NCI-H128 (cell line): ENCODE results near the gene RALGAPB.

Source experiments
- DNase-seq: peaks from one replicate; lab custom pipeline; 2025; ENCODE audit not compliant: unreplicated experiment; lab: John Stamatoyannopoulos, UW

RALGAPB gene

DNA sequence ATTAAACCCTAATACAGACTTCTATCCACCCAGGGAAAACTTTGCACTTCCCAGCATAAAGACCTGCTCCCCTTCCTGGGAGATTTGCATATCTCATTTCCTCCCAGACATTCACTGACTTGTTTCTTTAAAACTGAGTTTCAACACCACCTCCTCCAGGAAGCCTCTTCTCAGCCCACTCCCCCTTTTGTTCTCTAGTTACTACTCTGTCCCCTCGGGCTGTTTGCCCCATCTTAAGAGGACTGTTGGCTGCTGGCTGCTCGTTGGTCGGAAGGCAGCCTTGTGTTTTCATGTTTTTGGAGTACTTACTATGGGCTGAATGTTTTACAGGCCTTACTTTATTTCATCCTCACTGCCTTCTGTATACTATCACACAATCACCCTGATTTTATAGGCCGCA, 135.5 kb downstream of the RALGAPB start:
- no peak for DNase-seq

DNA sequence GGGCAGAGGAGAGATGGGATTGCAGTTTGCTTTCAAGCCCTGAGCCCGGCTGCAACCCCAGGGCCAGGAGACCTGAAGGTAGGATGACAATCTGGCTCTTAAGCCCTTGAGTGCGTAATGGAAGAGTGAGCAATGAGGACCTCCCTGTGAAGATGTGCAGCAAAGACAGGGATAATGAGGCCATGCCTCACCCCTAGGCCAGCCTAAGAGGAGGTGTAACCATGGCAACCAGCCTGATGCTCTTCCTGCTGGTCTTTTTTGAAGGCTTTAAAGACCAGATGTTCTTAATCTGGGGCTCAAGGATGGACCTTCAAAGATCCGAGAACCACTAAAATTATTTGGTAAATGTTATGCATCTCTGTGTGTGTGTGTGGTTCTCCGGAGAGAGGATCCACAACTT, 137.2 kb downstream of the RALGAPB start:
- DNase-seq, result no peak

DNA sequence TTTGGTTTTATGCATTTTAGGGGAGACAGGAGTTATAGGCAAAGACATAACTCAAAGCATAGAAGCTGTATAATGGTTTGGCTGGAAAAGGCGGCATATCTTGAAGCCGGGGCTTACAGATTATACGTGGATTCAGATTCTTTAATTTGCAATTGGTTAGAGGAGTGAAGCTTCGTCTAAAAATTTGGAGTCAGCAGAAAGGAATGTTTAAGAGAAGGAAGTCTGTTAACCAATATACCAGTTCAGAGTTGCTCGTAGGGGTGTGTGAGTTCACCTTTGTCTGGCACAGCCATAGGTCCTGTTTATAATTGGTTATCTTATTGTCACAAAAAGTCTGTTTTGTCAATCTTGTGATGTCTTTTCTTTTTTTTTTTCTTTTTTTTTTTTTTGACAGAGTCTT, 137.9 kb downstream of the RALGAPB start:
- no peak for DNase-seq

DNA sequence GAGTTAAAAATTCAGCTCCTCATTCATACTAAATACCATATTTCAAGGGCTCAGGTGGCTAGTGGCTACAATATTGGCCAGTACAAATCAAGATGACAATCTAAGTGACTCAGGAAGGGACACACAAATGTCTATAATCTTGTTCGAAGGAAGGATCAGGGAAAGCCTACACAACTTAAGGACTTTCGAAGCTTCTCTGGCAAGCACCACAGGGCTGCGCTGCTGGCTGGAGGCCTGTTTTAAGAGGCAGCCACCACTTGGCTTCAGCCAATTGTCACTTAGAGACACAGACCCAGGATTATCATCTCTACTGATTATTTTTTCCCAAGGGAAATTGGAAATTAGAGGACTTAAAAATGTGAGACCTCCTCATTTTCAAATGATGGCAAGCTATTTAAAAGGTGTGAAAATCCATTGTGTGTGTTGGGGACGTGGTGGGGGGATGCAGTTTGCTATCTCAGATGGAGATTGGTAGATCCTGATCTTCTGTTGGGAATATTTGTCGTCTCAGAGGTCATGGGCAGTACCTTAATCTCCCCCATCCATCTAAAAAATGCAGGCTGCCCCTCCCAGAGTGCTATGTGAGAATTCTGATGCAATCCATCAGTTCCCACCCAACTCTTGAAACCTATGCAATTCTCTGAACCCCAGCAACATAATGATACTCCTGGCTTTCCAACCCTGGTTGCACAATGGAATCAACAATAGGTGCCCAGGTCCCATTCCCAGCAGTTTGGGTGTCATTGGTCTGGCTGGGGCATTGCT, 140.3 kb downstream of the RALGAPB start:
- no peak for DNase-seq

GRCh38 chr20:38615283-38615682, 142.6 kb downstream of the RALGAPB start:
- no peak for DNase-seq

- no peak for DNase-seq
These were observed 143.8 kb downstream of the RALGAPB start for GRCh38 chr20:38616457-38616856.

- DNase-seq, result no peak
These were observed 144.6 kb downstream of the RALGAPB start for GRCh38 chr20:38617011-38617829.

GRCh38 chr20:38617830-38618196, 145.2 kb downstream of the RALGAPB start:
- no peak for DNase-seq

DNA sequence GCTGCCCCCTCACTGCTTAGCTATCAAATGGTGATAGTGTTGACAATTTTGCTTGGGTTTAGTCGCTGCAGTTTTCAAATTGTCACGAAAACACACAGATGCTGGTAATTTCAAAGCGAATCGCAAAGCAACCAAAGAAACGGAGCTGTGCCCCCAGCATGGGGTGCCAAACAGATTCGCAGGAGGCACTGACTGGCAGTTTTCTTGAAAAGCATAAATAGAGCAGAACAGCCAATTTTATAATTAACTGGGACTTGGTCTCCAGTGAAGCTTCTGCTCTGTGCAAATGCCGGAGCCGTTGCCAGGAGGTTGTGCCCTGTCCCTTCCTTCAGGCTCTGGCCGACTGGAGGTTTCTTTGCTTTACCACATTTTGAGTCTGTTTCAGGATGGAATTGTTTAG, 147.8 kb downstream of the RALGAPB start:
- DNase-seq, result no peak

DNA sequence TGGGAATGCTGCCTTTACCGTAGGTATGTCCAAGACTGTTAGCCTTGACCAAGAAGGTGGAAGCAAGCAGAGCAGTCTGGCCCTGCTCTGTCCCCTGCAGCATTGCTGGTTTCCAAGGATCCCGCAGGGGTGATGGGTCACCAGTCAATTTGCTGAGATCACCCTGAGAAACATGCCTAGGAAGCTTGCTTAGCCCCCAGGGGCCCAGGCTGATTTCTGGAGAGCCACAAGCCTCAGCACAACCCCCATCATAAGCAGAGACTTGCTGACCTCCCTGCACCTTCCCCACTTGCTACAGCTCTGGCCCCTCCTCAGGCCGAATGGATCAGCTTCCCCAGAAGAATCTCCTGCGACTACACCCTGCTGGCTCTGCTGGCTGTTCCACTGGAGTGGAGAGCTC, 150.4 kb downstream of the RALGAPB start:
- DNase-seq, result no peak

- DNase-seq, result no peak
These were observed 151.4 kb downstream of the RALGAPB start for GRCh38 chr20:38624084-38624483.

DNA sequence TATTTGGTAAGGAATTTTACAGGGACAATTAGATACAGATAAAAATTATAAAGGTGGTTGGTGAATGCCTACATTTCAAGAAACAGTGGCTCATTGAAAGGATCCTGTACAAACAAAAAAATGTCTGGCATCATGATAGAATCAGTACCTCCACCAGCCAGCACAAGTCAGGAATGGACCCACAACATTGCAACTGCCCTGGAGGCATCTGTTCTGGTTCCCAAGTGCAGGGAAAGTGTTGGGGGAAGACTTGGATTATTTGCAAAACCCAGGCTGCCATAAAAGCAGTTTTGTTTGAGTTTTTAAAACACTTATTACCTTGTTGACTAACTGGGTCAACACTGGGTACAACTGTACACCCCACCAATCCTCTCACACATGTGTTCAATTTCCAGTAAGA, 153.3 kb downstream of the RALGAPB start:
- DNase-seq, result no peak

DNA sequence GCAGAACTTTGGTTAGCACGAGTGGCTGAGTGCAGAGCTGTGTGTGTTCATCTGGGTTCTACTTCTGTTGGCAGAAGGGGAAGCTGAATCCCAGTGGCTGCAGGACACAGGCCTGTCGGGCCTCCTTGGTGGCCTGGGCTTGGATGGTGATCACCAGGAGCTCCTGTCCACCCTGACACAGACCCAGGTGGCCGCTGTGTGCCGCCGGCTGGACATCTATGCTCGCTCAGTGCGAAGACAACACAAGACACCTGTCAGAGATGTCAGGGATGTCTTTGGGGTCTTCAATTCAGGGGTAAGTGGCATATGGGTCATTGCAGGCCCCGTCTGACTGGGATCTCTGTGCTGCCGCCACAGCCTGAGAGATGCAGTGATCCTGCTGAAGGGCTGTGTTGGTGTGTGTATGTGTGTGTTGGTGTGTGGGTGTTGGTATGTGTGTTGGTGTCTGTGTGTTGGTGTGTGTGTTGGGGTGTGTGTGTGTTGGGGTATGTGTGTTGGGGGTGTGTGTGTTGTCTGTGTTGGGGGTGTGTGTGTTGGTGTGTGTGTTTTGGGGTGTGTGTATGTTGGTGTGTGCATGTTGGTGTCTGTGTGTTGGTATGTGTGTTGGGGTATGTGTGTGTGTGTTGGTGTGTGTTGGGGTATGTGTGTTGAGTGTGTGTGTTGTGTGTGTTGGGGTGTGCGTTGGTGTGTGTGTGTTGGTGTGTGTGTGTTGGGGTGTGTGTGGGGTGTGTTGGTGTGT, 154.4 kb downstream of the RALGAPB start:
- DNase-seq, result no peak
